GM21526 (cell line): ENCODE data around the gene TINAG.

Experiments used
- ATAC-seq: cut with Tn5 transposase; IDR thresholded peaks from one replicate; pipeline ENCODE4 v1.9.1; 2021; ENCODE audit warnings: moderate library complexity; ENCODE audit not compliant: unreplicated experiment, low FRiP score

Gene TINAG

DNA sequence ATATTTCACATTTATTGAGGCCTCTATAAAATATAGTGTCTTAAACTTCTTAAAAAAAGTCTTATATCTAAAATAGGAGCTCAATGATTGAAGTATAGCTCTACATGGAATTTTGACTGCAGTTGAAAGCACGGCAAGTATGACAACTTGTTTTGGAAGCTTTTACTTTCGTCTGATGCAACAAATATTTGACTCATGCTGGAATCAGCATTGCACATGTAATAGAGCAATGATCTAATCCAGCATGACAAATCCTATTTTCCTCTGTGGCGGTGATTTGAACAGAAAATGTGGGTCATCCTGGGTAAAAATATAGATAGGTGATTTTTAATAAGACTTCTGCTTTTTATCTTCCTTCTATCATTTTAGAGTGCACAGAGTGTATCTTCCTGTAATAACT lies 111.6 kb downstream of the TINAG start:
- no peak for ATAC-seq

DNA sequence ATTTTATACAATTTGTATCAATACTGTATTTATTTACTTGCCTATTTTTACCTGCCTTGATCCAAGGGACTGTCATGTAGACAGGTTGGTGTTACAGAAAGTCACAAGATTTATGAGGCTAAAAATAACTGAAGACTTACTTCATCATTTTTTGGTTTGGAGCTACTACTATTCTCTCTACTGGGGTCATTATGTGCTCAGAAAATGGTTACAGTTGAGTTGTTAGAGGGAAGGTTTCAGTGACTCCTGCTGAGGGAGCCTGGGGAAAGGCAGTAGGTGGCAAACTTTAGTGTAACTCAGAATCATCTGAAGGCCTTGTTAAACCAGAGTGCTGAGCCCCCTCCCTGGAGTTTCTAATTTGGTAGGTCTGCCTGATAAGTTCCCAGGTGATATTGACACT lies 118.8 kb downstream of the TINAG start:
- no peak for ATAC-seq

DNA sequence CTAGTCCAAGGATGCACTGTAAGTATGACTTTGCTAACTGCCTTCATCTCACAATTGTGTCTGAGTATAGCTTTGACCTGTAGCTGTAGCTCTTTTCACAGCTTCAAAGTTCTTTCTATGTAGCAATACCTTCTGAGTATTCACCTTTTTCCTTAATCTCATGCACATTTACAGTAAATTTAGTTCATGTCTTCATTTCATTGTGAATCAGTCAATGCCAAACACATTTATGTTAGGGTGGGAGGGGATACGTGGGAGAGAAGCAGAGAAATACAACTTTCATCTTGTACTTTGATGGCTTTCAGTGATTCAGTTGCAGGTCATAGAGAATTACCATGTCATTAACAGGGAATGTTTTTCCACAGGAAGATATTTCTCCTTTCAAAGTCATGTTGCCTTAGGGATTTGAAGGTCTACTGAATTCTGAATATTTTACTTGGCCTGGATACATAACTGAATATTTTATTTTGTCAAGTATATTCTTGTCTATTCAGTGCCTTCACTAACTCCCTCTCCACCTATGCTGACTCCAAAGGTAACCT lies 119.2 kb downstream of the TINAG start:
- no peak for ATAC-seq

DNA sequence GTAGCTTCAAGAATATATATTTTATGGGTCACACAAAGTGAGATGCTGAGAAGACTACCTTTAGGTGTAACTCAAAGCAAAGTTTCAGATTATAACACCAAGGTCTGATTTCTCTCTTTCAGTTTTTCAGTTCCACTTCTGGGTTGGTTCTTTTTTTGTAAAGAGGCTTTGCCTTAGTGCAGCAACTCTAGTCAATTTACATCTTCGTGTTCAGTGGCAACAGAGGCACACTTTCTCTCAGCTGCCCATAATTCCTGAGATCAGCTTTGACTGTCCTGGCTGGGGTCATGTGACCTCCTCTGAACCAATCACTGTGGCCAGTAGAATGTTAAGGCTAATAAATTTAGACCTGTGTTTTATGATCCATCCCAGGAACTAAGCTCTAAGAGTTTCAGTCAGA lies 120.2 kb downstream of the TINAG start:
- ATAC-seq: peak; percentile 84

DNA sequence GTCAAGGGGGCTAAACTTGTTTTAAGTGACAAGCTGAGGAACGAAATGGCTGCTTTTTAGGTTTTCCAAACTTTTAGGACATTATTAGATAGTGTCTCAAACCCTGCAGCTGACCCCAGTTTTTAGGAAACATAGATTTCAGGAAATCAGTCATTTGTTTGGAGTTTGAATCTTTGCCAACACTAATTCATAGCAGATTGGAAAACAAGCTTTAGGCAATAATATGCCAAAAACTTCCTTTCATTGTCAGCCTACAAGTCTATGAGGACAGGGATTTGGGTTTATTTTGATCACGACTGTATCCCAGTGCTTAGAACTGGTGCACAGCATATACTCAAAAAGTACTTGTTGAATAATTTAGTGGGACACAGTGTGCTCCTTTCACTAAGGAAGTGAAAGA lies 123.2 kb downstream of the TINAG start:
- ATAC-seq: no peak
